ENCODE measurements around the gene NPLOC4.
"Not testable (repeated sequence)": the region's sequence is repeated elsewhere in the genome, so short reads cannot be mapped to it uniquely, and the experiment has no call there.

The NPLOC4 gene

GRCh38 chr17:81636505-81637288, at the start of gene NPLOC4, which contains the start of gene TSPAN10:
Gene NPLOC4, minus strand, starts transcription at chr17:81637112. Its CDS starts 182 bp downstream, at chr17:81636930.
Gene TSPAN10, plus strand, starts transcription at chr17:81637196. Its CDS starts 5,217 bp downstream, at chr17:81642413.
- peak; percentile 57 for DNase-seq (ENCODE audit: low read depth)

GRCh38 chr17:81686614-81687013, 49.7 kb upstream of the NPLOC4 start:
- no peak for DNase-seq (ENCODE audit: low read depth)

GRCh38 chr17:81685108-81685507, 48.2 kb upstream of the NPLOC4 start:
- no peak for DNase-seq (ENCODE audit: low read depth)

- DNase-seq (ENCODE audit: low read depth), result no peak
Measured at GRCh38 chr17:81684442-81684911, 47.6 kb upstream of the NPLOC4 start.

- peak; percentile 94 for DNase-seq (ENCODE audit: low read depth)
Measured at GRCh38 chr17:81683584-81684441, 46.9 kb upstream of the NPLOC4 start, which contains the start of the genes ARL16 and HGS. Gene ARL16, minus strand, starts transcription at chr17:81683797. Its CDS starts 44 bp downstream, at chr17:81683753. Gene HGS, plus strand, starts transcription at chr17:81684011. Its CDS starts 56 bp downstream, at chr17:81684067.

GRCh38 chr17:81683208-81683583, 46.3 kb upstream of the NPLOC4 start:
- no peak for DNase-seq (ENCODE audit: low read depth)

GRCh38 chr17:81682565-81683207, 45.8 kb upstream of the NPLOC4 start:
- no peak for DNase-seq (ENCODE audit: low read depth)

GRCh38 chr17:81681672-81682071, 44.8 kb upstream of the NPLOC4 start:
- no peak for DNase-seq (ENCODE audit: low read depth)

GRCh38 chr17:81680150-81680549, 43.2 kb upstream of the NPLOC4 start:
- DNase-seq (ENCODE audit: low read depth), result no peak

- no peak for DNase-seq (ENCODE audit: low read depth)
Measured at GRCh38 chr17:81676906-81677305, 40.0 kb upstream of the NPLOC4 start.

GRCh38 chr17:81675515-81676221, 38.8 kb upstream of the NPLOC4 start:
- not testable (repeated sequence) for DNase-seq (ENCODE audit: low read depth)

GRCh38 chr17:81673561-81674258, 36.8 kb upstream of the NPLOC4 start:
- no peak for DNase-seq (ENCODE audit: low read depth)

GRCh38 chr17:81672954-81673353, 36.0 kb upstream of the NPLOC4 start:
- no peak for DNase-seq (ENCODE audit: low read depth)

- DNase-seq (ENCODE audit: low read depth), result no peak
Measured at GRCh38 chr17:81672504-81672903, 35.6 kb upstream of the NPLOC4 start.

- no peak for DNase-seq (ENCODE audit: low read depth)
Measured at GRCh38 chr17:81667754-81668153, 30.8 kb upstream of the NPLOC4 start.

GRCh38 chr17:81666342-81667191, 29.7 kb upstream of the NPLOC4 start, which contains the start of the genes CCDC137 and OXLD1:
Gene CCDC137, plus strand, starts transcription at chr17:81666737. Its CDS starts 30 bp downstream, at chr17:81666767.
Gene OXLD1, minus strand, starts transcription at chr17:81666605. Its CDS starts 28 bp downstream, at chr17:81666577.
- DNase-seq (ENCODE audit: low read depth), result peak; percentile 90

- DNase-seq (ENCODE audit: low read depth), result no peak
Measured at GRCh38 chr17:81666092-81666341, 29.1 kb upstream of the NPLOC4 start.

- no peak for DNase-seq (ENCODE audit: low read depth)
Measured at GRCh38 chr17:81665205-81666091, 28.5 kb upstream of the NPLOC4 start.

GRCh38 chr17:81664051-81664470, 27.1 kb upstream of the NPLOC4 start:
- no peak for DNase-seq (ENCODE audit: low read depth)

All from T-helper 22 cell (primary cell).